WTC11 (cell line): ENCODE measurements around the gene GRIA4. TPM values are rescaled to one million over a fixed set of nuclear protein-coding genes. Genes with fewer than 3 reads are reported as not detected.
A peak's percentile ranks its signal among the peaks of the same experiment; 100 is the strongest.

ENCODE experiments used
- ATAC-seq: fragments of 200-7000 bp; cut with Tn5 transposase; 2 replicates; pipeline ENCODE4 v1.10.0; 2021; ENCODE audit warnings: mild to moderate bottlenecking, moderate library complexity
- CTCF ChIA-PET: fragments of 300-600 bp; sonication (Branson Sonifier 250); formaldehyde crosslinking; loops from one replicate; lab custom pipeline; 2021; ENCODE audit warnings: antibody characterized with exemption; lab: Charles Lee
- POLR2A ChIA-PET: fragments of 350-600 bp; sonication (Branson Sonifier 250); formaldehyde crosslinking; loops from one replicate; lab custom pipeline; 2021; ENCODE audit warnings: antibody characterized with exemption; lab: Charles Lee
- DNase-seq: peaks from one replicate; pipeline ENCODE4 v3.0.0; 2021; ENCODE audit warnings: low spot score
- H3K27ac Mint-ChIP-seq: 2 replicates; pipeline ENCODE4 v1.8.0; 2021; ENCODE audit warnings: mixed read lengths
- H3K27me3 Mint-ChIP-seq: 2 replicates; pipeline ENCODE4 v1.8.0; 2021; ENCODE audit warnings: low read depth, mild to moderate bottlenecking, moderate library complexity, mixed read lengths
- H3K36me3 Mint-ChIP-seq: 2 replicates; pipeline ENCODE4 v1.8.0; 2021; ENCODE audit warnings: mixed read lengths
- H3K4me1 Mint-ChIP-seq: 2 replicates; pipeline ENCODE4 v1.8.0; 2022; ENCODE audit warnings: mixed read lengths
- H3K4me3 Mint-ChIP-seq: 2 replicates; pipeline ENCODE4 v1.8.0; 2021; ENCODE audit warnings: mild to moderate bottlenecking, moderate library complexity, mixed read lengths
- H3K9me3 Mint-ChIP-seq: 2 replicates; pipeline ENCODE4 v1.8.0; 2021; ENCODE audit warnings: mixed read lengths
- ATF1 ChIP-seq: sonication (generic); formaldehyde crosslinking; IDR thresholded peaks from 2 replicates; pipeline ENCODE4 v1.8.1; 2023; ENCODE audit warnings: mild to moderate bottlenecking, moderate library complexity, missing genetic modification reagents
- CBFB ChIP-seq: sonication (generic); formaldehyde crosslinking; IDR thresholded peaks from 2 replicates; pipeline ENCODE4 v1.8.1; 2022; ENCODE audit warnings: mild to moderate bottlenecking, low read depth, missing genetic modification reagents
- CREB1 ChIP-seq: sonication (generic); formaldehyde crosslinking; IDR thresholded peaks from 2 replicates; pipeline ENCODE4 v1.8.0; 2023; ENCODE audit warnings: mild to moderate bottlenecking, missing genetic modification reagents
- ELF4 ChIP-seq: sonication (generic); formaldehyde crosslinking; IDR thresholded peaks from 2 replicates; pipeline ENCODE4 v1.8.1; 2022; ENCODE audit warnings: low read depth, mild to moderate bottlenecking, moderate library complexity, missing genetic modification reagents
- EMX1 ChIP-seq: fragments of 250-450 bp; sonication (Bioruptor Pico); IDR thresholded peaks from 2 replicates; pipeline ENCODE4 v1.8.0; 2021; ENCODE audit warnings: mild to moderate bottlenecking
- ETV6 ChIP-seq: sonication (generic); formaldehyde crosslinking; IDR thresholded peaks from 2 replicates; pipeline ENCODE4 v1.8.1; 2022; ENCODE audit warnings: mild to moderate bottlenecking, missing genetic modification reagents
- FOXP1 ChIP-seq: sonication (generic); formaldehyde crosslinking; IDR thresholded peaks from 2 replicates; pipeline ENCODE4 v1.8.0; 2022; ENCODE audit warnings: missing genetic modification reagents, mild to moderate bottlenecking, moderate library complexity, borderline replicate concordance
- FOXP4 ChIP-seq: sonication (generic); formaldehyde crosslinking; IDR thresholded peaks from 2 replicates; pipeline ENCODE4 v1.8.0; 2022; ENCODE audit warnings: mild to moderate bottlenecking, missing genetic modification reagents
- GABPB1 ChIP-seq: sonication (generic); formaldehyde crosslinking; IDR thresholded peaks from 2 replicates; pipeline ENCODE4 v1.8.1; 2023; ENCODE audit warnings: mild to moderate bottlenecking, missing genetic modification reagents
- IRF1 ChIP-seq: sonication (generic); formaldehyde crosslinking; IDR thresholded peaks from 2 replicates; pipeline ENCODE4 v1.8.0; 2023; ENCODE audit warnings: missing genetic modification reagents
- JUN ChIP-seq: sonication (generic); formaldehyde crosslinking; IDR thresholded peaks from 2 replicates; pipeline ENCODE4 v1.8.0; 2023; ENCODE audit warnings: mild to moderate bottlenecking, missing genetic modification reagents
- MLX ChIP-seq: sonication (generic); formaldehyde crosslinking; IDR thresholded peaks from 2 replicates; pipeline ENCODE4 v1.8.1; 2023; ENCODE audit warnings: mild to moderate bottlenecking, missing genetic modification reagents, moderate library complexity
- NFATC4 ChIP-seq: fragments of 250-450 bp; sonication (Bioruptor Pico); IDR thresholded peaks from 2 replicates; pipeline ENCODE4 v1.9.0; 2021; ENCODE audit warnings: mild to moderate bottlenecking
- NR1H2 ChIP-seq: sonication (generic); formaldehyde crosslinking; IDR thresholded peaks from 2 replicates; pipeline ENCODE4 v1.9.0; 2021; ENCODE audit warnings: mild to moderate bottlenecking, moderate library complexity, missing genetic modification reagents
- NR2C2 ChIP-seq: sonication (generic); formaldehyde crosslinking; IDR thresholded peaks from 2 replicates; pipeline ENCODE4 v1.8.0; 2022; ENCODE audit warnings: mild to moderate bottlenecking, missing genetic modification reagents
- USF2 ChIP-seq: sonication (generic); formaldehyde crosslinking; IDR thresholded peaks from 2 replicates; pipeline ENCODE4 v1.8.1; 2023; ENCODE audit warnings: mild to moderate bottlenecking, missing genetic modification reagents, moderate library complexity
- ZNF138 ChIP-seq: sonication (generic); formaldehyde crosslinking; conservative IDR thresholded peaks from 2 replicates; pipeline ENCODE4 v1.8.1; 2022; ENCODE audit warnings: mild to moderate bottlenecking, moderate library complexity, missing genetic modification reagents
- ZNF263 ChIP-seq: sonication (generic); formaldehyde crosslinking; IDR thresholded peaks from 2 replicates; pipeline ENCODE4 v1.8.1; 2022; ENCODE audit warnings: low read depth, mild to moderate bottlenecking, moderate library complexity, missing genetic modification reagents
- ZNF396 ChIP-seq: fragments of 250-450 bp; sonication (Bioruptor Pico); IDR thresholded peaks from 2 replicates; pipeline ENCODE4 v1.8.0; 2021; ENCODE audit warnings: mild to moderate bottlenecking, moderate library complexity, borderline replicate concordance
- ZNF416 ChIP-seq: fragments of 250-450 bp; sonication (Bioruptor Pico); IDR thresholded peaks from 2 replicates; pipeline ENCODE4 v1.9.0; 2021; ENCODE audit warnings: mild to moderate bottlenecking, inconsistent platforms
- total RNA-seq: library from RNA; stranded (reverse); gene quantifications from 3 replicates; pipeline ENCODE4 v1.2.3, GENCODE V29; 2021
- TF ChIP-seq, protein P1 (sequence below): sonication (generic); formaldehyde crosslinking; IDR thresholded peaks from 2 replicates; pipeline ENCODE4 v1.8.1; 2023; ENCODE audit warnings: mild to moderate bottlenecking, moderate library complexity, missing genetic modification reagents
- TF ChIP-seq, protein P2 (sequence below): sonication (generic); formaldehyde crosslinking; conservative IDR thresholded peaks from 2 replicates; pipeline ENCODE4 v1.8.1; 2022; ENCODE audit warnings: mild to moderate bottlenecking, missing genetic modification reagents
- TF ChIP-seq, protein P3 (sequence below): fragments of 250-450 bp; sonication (Bioruptor Pico); IDR thresholded peaks from 2 replicates; pipeline ENCODE4 v1.9.0; 2021; ENCODE audit warnings: moderate library complexity, mild to moderate bottlenecking, inconsistent platforms, borderline replicate concordance
- TF ChIP-seq, protein P4 (sequence below): sonication (generic); formaldehyde crosslinking; IDR thresholded peaks from 2 replicates; pipeline ENCODE4 v1.8.1; 2022; ENCODE audit warnings: low read depth, missing genetic modification reagents, borderline replicate concordance

The GRIA4 gene
- total RNA-seq, 1 experiment from 2014 or later: 11.4 TPM

- CTCF ChIA-PET: no interaction called here
- Mint-ChIP-seq H3K36me3 (no peaks in the 10 kb centered on the region), H3K27ac (no peak overlapping the region), H3K4me3 (no peak overlapping the region), H3K27me3 (no peaks in the 10 kb centered on the region)
- no peak for DNase-seq
- no peak for ATAC-seq
- POLR2A ChIA-PET: no interaction called here
- TF ChIP-seq ELF4 (CRISPR knock-in tag) (no peak), GABPB1 (CRISPR knock-in tag) (no peak), MLX (CRISPR knock-in tag) (no peak), ZNF416 (CRISPR knock-in tag) (no peak), FOXP4 (CRISPR knock-in tag) (no peak), IRF1 (CRISPR knock-in tag) (no peak), FOXP1 (no peak), EMX1 (CRISPR knock-in tag) (no peak), ZNF396 (CRISPR knock-in tag) (no peak), NFATC4 (CRISPR knock-in tag) (no peak), CREB1 (no peak), ZNF138 (CRISPR knock-in tag) (no peak), NR1H2 (no peak), JUN (CRISPR knock-in tag) (no peak), NR2C2 (CRISPR knock-in tag) (no peak)
- TF ChIP-seq, protein P1, sequence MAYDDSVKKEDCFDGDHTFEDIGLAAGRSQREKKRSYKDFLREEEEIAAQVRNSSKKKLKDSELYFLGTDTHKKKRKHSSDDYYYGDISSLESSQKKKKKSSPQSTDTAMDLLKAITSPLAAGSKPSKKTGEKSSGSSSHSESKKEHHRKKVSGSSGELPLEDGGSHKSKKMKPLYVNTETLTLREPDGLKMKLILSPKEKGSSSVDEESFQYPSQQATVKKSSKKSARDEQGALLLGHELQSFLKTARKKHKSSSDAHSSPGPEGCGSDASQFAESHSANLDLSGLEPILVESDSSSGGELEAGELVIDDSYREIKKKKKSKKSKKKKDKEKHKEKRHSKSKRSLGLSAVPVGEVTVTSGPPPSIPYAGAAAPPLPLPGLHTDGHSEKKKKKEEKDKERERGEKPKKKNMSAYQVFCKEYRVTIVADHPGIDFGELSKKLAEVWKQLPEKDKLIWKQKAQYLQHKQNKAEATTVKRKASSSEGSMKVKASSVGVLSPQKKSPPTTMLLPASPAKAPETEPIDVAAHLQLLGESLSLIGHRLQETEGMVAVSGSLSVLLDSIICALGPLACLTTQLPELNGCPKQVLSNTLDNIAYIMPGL: no peak
- TF ChIP-seq, protein P2, sequence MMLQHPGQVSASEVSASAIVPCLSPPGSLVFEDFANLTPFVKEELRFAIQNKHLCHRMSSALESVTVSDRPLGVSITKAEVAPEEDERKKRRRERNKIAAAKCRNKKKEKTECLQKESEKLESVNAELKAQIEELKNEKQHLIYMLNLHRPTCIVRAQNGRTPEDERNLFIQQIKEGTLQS (CRISPR knock-in tag): no peak
- TF ChIP-seq, all 79 proteins: peak for 0
- H3K9me3 Mint-ChIP-seq: peaks cover 12% of the 10 kb centered on the region
- H3K4me1 Mint-ChIP-seq: peaks cover 4% of the 10 kb centered on the region
Measured at GRCh38 chr11:105690467-105690866, 80.6 kb downstream of the GRIA4 start.

- H3K36me3 Mint-ChIP-seq: no peaks in the 10 kb centered on the region
- ChIA-PET POLR2A (no interaction called here), CTCF (no interaction called here)
- ATAC-seq: no peak
- H3K27me3 Mint-ChIP-seq: no peaks in the 10 kb centered on the region
- no peak for TF ChIP-seq ZNF416 (CRISPR knock-in tag)
- no peak for TF ChIP-seq CREB1
- no peak for TF ChIP-seq ELF4 (CRISPR knock-in tag)
- TF ChIP-seq, all 79 proteins: peak for 0
- Mint-ChIP-seq H3K9me3 (no peaks in the 10 kb centered on the region), H3K4me1 (peaks cover 16% of the 10 kb centered on the region), H3K4me3 (no peak overlapping the region), H3K27ac (no peak overlapping the region)
- DNase-seq: no peak
Measured at GRCh38 chr11:105693075-105693759, 83.3 kb downstream of the GRIA4 start.

GRCh38 chr11:105696000-105696399 lies 86.1 kb downstream of the GRIA4 start:
- POLR2A ChIA-PET: no interaction called here
- no peak overlapping the region for H3K4me3 Mint-ChIP-seq
- H3K27ac Mint-ChIP-seq: peak overlapping the region; percentile 18; the same call in 1 of the 2 replicates
- H3K9me3 Mint-ChIP-seq: no peaks in the 10 kb centered on the region
- CTCF ChIA-PET: no interaction called here
- H3K36me3 Mint-ChIP-seq: no peaks in the 10 kb centered on the region
- H3K27me3 Mint-ChIP-seq: no peaks in the 10 kb centered on the region
- ATAC-seq: no peak
- no peak for DNase-seq
- peaks cover 19% of the 10 kb centered on the region for H3K4me1 Mint-ChIP-seq
- TF ChIP-seq CBFB (CRISPR knock-in tag) (no peak), ETV6 (CRISPR knock-in tag) (no peak), USF2 (CRISPR knock-in tag) (no peak), ZNF263 (CRISPR knock-in tag) (no peak), GABPB1 (CRISPR knock-in tag) (no peak), ATF1 (no peak)
- TF ChIP-seq, protein P3, sequence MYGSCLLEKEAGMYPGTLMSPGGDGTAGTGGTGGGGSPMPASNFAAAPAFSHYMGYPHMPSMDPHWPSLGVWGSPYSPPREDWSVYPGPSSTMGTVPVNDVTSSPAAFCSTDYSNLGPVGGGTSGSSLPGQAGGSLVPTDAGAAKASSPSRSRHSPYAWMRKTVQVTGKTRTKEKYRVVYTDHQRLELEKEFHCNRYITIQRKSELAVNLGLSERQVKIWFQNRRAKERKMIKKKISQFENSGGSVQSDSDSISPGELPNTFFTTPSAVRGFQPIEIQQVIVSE (CRISPR knock-in tag): no peak
- TF ChIP-seq, protein P4, sequence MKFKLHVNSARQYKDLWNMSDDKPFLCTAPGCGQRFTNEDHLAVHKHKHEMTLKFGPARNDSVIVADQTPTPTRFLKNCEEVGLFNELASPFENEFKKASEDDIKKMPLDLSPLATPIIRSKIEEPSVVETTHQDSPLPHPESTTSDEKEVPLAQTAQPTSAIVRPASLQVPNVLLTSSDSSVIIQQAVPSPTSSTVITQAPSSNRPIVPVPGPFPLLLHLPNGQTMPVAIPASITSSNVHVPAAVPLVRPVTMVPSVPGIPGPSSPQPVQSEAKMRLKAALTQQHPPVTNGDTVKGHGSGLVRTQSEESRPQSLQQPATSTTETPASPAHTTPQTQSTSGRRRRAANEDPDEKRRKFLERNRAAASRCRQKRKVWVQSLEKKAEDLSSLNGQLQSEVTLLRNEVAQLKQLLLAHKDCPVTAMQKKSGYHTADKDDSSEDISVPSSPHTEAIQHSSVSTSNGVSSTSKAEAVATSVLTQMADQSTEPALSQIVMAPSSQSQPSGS (CRISPR knock-in tag): no peak
